RWPE2 (cell line): ENCODE data around the gene TMX2.

Source experiments
- ATAC-seq: fragments of 200-7000 bp; cut with Tn5 transposase; 3 replicates; pipeline ENCODE4 v1.9.1; 2021; ENCODE audit warnings: low read depth
- DNase-seq: peaks from one replicate; pipeline ENCODE4 v3.0.0-alpha.2; 2020; ENCODE audit warnings: low spot score
- H3K27ac ChIP-seq: fragments of 450-650 bp; 2 replicates; pipeline ENCODE4 v1.5.1; 2017; ENCODE audit warnings: mild to moderate bottlenecking; ENCODE audit not compliant: poor library complexity, severe bottlenecking
- H3K27me3 ChIP-seq: fragments of 250-450 bp; sonication (Bioruptor Pico); 2 replicates; pipeline ENCODE4 v1.5.1; 2021; ENCODE audit warnings: mild to moderate bottlenecking, moderate library complexity; ENCODE audit not compliant: insufficient read depth, poor library complexity, severe bottlenecking
- H3K36me3 ChIP-seq: fragments of 250-450 bp; sonication (Bioruptor Pico); 2 replicates; pipeline ENCODE4 v1.5.1; 2020; ENCODE audit warnings: low read depth, mild to moderate bottlenecking, moderate library complexity
- H3K4me1 ChIP-seq: fragments of 250-450 bp; sonication (Bioruptor Pico); 2 replicates; pipeline ENCODE4 v1.5.1; 2021; ENCODE audit warnings: mild to moderate bottlenecking, moderate library complexity; ENCODE audit not compliant: insufficient read depth, poor library complexity, severe bottlenecking
- H3K4me3 ChIP-seq: fragments of 250-450 bp; sonication (Bioruptor Pico); 2 replicates; pipeline ENCODE4 v1.5.1; 2021; ENCODE audit warnings: mild to moderate bottlenecking, moderate library complexity; ENCODE audit not compliant: severe bottlenecking
- H3K9me3 ChIP-seq: fragments of 250-450 bp; sonication (Bioruptor Pico); 2 replicates; pipeline ENCODE4 v1.5.1; 2021; ENCODE audit warnings: mild to moderate bottlenecking, moderate library complexity; ENCODE audit not compliant: severe bottlenecking
- TF ChIP-seq, protein P1 (sequence below): fragments of 450-650 bp; IDR thresholded peaks from one replicate; pipeline ENCODE4 v1.5.1; 2017; ENCODE audit warnings: mild to moderate bottlenecking, moderate library complexity; ENCODE audit not compliant: poor library complexity, severe bottlenecking

The TMX2 gene

GRCh38 chr11:57770793-57771192 lies 58.4 kb downstream of the TMX2 start:
- Histone ChIP-seq H3K9me3 (no peaks in the 10 kb centered on the region), H3K4me3 (no peak overlapping the region), H3K27ac (peak overlapping the region; percentile 62), H3K27me3 (no peaks in the 10 kb centered on the region), H3K4me1 (peaks cover 55% of the 10 kb centered on the region), H3K36me3 (peaks cover 21% of the 10 kb centered on the region)
- no peak for ATAC-seq
- DNase-seq = no peak
- TF ChIP-seq, protein P1, sequence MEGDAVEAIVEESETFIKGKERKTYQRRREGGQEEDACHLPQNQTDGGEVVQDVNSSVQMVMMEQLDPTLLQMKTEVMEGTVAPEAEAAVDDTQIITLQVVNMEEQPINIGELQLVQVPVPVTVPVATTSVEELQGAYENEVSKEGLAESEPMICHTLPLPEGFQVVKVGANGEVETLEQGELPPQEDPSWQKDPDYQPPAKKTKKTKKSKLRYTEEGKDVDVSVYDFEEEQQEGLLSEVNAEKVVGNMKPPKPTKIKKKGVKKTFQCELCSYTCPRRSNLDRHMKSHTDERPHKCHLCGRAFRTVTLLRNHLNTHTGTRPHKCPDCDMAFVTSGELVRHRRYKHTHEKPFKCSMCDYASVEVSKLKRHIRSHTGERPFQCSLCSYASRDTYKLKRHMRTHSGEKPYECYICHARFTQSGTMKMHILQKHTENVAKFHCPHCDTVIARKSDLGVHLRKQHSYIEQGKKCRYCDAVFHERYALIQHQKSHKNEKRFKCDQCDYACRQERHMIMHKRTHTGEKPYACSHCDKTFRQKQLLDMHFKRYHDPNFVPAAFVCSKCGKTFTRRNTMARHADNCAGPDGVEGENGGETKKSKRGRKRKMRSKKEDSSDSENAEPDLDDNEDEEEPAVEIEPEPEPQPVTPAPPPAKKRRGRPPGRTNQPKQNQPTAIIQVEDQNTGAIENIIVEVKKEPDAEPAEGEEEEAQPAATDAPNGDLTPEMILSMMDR = no peak

- Histone ChIP-seq H3K36me3 (peaks cover 20% of the 10 kb centered on the region), H3K27ac (peak overlapping the region; percentile 62), H3K27me3 (no peaks in the 10 kb centered on the region), H3K4me1 (peaks cover 57% of the 10 kb centered on the region), H3K4me3 (no peak overlapping the region), H3K9me3 (no peaks in the 10 kb centered on the region)
- ATAC-seq (no peak), DNase-seq (no peak)
- TF ChIP-seq, protein P1 = no peak
These were observed 59.0 kb downstream of the TMX2 start for GRCh38 chr11:57771365-57771764.

DNA sequence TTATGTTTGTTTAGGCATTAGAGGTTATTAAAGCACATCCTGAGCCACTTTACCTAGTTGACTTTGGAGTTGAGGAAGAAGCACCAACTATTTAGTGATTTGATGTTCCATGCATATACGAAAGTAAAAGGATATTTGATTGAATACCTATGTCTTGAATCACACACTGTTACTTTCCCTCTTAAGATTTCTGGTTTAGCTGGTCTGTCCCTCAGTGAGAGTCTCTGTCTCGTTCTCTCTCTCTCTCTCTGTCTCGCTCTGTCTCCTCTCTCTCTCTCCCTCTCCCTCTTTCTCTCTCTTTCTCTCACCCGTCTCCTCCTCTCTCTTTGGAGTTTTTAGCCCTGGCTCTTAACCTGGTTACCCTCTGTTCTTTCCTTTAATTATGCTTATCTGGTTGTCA lies 60.2 kb downstream of the TMX2 start:
- Histone ChIP-seq H3K36me3 (peaks cover 11% of the 10 kb centered on the region), H3K27me3 (no peaks in the 10 kb centered on the region), H3K4me1 (peaks cover 69% of the 10 kb centered on the region), H3K27ac (peak overlapping the region; percentile 62), H3K9me3 (no peaks in the 10 kb centered on the region), H3K4me3 (no peak overlapping the region)
- ATAC-seq (peak; percentile 75), DNase-seq (no peak)
- TF ChIP-seq, protein P1 = no peak

DNA sequence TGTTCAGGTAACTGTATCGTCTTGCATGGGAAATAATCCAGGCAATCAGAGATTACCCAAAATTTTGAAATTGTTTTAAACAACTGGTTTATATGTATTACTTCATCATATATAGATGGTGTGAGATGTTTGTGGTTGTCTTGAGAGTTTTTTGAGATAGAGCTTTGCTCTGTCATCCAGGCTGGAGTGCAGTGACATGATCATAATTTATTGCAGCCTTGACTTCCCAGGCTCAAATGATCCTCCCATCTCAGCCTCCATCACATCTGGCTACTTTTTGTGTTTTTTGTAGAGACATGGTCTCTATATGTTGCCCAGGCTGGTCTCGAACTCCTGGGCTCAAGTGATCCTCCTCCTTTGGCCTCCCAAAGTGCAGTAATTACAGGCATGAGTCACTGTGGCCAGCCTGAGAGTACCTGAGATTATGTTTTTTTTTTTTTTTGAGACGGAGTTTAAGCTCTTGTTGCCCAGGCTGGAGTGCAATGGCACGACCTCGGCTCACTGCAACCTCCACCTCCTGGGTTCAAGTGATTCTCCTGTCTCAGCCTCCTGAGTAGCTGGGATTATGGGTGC lies 60.7 kb downstream of the TMX2 start:
- DNase-seq = no peak
- Histone ChIP-seq H3K27ac (peak overlapping the region; percentile 62), H3K9me3 (no peaks in the 10 kb centered on the region), H3K27me3 (no peaks in the 10 kb centered on the region), H3K4me1 (peaks cover 74% of the 10 kb centered on the region), H3K36me3 (peaks cover 10% of the 10 kb centered on the region), H3K4me3 (no peak overlapping the region)
- no peak for ATAC-seq
- TF ChIP-seq, protein P1 = no peak

GRCh38 chr11:57775491-57775890 lies 63.1 kb downstream of the TMX2 start:
- Histone ChIP-seq H3K36me3 (peaks cover 11% of the 10 kb centered on the region; the same call in 1 of the 2 replicates), H3K9me3 (no peaks in the 10 kb centered on the region), H3K27me3 (no peaks in the 10 kb centered on the region), H3K27ac (peak overlapping the region; percentile 93), H3K4me1 (peaks cover 92% of the 10 kb centered on the region), H3K4me3 (no peak overlapping the region)
- ATAC-seq (no peak), DNase-seq (no peak)
- TF ChIP-seq, protein P1 = no peak
